ENCODE measurements around the gene SLC44A5.
"Not testable (repeated sequence)": the region's sequence is repeated elsewhere in the genome, so short reads cannot be mapped to it uniquely, and the experiment has no call there.

The SLC44A5 gene

DNA sequence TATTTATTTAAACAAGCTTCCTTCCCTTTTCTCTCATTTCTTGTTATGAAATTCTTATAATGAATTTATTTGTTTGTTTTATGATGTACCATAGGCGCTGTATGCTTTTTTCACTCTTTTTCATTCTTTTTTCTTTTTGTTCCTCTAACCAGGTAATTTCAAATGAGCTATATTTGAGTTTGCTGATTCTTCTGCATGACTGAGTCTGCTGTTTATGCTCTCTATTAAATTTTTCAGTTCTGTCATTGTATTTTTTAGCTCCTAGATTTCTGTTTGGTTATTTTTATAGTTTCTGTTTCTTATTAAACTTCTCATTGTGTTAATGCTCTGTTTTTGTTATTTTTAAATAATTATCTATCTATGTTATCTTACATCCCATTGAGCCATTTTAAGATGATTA, 244.3 kb downstream of the SLC44A5 start:
- no peak overlapping the region for H3K4me3 ChIP-seq (ENCODE audit: low read depth, low read length)
- TF ChIP-seq, protein P1, sequence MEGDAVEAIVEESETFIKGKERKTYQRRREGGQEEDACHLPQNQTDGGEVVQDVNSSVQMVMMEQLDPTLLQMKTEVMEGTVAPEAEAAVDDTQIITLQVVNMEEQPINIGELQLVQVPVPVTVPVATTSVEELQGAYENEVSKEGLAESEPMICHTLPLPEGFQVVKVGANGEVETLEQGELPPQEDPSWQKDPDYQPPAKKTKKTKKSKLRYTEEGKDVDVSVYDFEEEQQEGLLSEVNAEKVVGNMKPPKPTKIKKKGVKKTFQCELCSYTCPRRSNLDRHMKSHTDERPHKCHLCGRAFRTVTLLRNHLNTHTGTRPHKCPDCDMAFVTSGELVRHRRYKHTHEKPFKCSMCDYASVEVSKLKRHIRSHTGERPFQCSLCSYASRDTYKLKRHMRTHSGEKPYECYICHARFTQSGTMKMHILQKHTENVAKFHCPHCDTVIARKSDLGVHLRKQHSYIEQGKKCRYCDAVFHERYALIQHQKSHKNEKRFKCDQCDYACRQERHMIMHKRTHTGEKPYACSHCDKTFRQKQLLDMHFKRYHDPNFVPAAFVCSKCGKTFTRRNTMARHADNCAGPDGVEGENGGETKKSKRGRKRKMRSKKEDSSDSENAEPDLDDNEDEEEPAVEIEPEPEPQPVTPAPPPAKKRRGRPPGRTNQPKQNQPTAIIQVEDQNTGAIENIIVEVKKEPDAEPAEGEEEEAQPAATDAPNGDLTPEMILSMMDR (IDR thresholded peaks at IDR 0.05; ENCODE audit: borderline replicate concordance, insufficient read depth, low read depth, low read length) = no peak

DNA sequence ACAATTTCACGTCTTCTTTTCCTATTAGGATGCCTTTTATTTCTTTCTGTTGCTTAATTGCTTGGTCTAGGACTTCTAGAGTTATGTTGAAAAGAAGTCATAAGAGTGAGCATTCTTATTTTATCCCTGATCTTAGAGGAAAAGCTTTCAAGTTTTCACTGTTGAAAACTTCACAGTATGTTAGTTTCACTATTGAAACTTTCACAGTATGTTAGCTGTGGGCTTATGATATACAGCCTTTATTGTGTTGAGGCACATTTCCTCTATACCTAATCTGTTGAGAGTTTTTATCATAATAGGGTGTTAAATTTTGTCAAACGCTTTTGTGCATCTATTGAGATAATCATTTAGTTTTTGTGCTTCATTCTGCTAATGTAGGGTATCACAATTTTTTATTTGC, 249.7 kb downstream of the SLC44A5 start:
- TF ChIP-seq, protein P1 (IDR thresholded peaks at IDR 0.05; ENCODE audit: borderline replicate concordance, insufficient read depth, low read depth, low read length) = no peak
- H3K4me3 ChIP-seq (ENCODE audit: low read depth, low read length) = no peak overlapping the region

DNA sequence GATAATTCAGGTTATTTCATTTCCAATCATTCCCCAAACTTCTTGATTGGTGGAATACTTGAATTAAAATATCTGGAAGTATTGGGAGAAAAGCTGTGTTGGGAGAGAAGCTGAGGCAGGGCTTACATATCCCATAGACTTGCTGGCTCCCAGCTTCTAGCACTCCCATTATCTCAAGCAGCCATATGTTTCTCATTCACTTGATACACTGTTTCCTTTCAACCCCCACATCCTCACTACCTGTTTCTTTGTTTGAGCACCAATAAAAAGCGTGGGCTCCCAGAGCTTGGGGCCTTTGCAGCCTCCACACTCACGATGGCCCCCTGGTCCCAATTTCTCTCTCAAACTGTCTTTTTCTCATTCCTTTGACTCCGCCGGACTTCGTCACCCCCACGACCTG, 256.6 kb downstream of the SLC44A5 start:
- not testable (repeated sequence) for H3K4me3 ChIP-seq (ENCODE audit: low read depth, low read length)

DNA sequence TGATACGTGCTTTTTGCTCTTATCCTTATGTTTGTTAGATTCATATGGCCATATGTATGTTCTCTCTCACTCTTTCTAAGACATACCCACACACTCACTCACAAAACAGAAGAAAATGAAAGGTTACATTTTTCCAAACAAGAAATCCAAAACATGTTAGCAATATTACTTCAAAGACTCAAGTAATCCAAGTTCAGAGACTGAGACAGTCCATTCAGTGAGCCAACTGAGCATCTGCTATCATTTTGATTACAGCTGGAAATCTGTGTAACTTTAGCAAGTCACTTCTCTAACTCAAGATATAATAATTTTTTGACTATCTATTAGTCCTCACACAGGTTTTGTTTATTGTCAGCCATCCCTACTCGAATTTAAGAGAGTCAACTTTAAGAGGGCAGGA, 257.9 kb downstream of the SLC44A5 start:
- TF ChIP-seq, protein P1 (IDR thresholded peaks at IDR 0.05; ENCODE audit: borderline replicate concordance, insufficient read depth, low read depth, low read length) = no peak
- H3K4me3 ChIP-seq (ENCODE audit: low read depth, low read length) = no peak overlapping the region

DNA sequence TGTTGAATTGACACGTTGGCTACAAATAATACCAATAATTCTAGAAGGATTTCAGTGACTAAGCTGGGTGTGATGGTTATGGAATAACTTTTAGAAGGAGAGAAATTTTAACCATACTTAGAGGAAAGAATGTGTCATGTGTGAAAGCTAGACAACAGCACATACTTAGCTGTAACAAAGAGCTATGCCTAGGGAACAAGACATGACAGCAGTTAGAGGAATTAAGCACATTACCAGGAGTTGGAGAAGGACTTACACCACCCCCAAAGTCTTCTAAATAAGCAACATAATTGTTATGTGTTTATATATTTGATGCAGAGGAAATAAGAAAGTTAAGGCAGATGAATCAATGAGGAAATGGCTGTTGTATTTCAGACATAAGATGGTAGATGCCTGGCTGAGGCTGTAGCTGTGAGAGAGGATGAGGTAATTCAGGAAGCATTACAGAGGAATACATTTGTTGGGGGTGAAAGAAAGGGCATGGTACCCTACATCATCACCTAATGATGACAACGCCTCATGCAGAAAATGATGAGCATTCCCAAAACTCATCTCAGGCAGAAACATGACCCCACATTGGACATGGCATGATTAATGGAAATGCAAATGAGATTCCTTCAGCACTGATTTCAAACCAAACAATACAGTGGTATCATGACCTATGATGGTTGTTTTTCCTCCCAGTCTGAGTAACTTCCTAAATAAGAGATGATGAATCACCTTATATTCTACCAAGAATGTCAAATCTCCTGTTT, 265.2 kb downstream of the SLC44A5 start:
- no peak overlapping the region for H3K4me3 ChIP-seq (ENCODE audit: low read depth, low read length)
- TF ChIP-seq, protein P1 (IDR thresholded peaks at IDR 0.05; ENCODE audit: borderline replicate concordance, insufficient read depth, low read depth, low read length) = no peak

DNA sequence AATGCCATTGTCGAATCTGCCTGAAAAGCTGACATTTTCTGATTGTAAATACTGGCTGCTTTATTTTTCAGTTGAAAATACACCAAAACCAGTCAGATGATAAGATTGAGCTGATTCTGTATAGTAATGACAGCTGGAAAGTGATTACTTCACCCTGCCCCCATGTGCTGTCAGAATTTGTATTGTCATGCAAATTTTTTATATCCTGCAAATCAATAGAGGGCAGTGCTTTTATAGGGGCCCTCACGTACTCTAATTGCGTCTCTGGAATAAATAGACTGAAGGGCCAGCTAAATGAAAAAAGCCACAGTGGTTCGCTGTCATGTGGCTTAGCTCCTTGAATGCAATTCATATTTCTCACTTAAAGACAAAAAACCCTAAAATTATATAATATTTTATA, 268.1 kb downstream of the SLC44A5 start:
- TF ChIP-seq, protein P1 (IDR thresholded peaks at IDR 0.05; ENCODE audit: borderline replicate concordance, insufficient read depth, low read depth, low read length) = no peak
- no peak overlapping the region for H3K4me3 ChIP-seq (ENCODE audit: low read depth, low read length)

DNA sequence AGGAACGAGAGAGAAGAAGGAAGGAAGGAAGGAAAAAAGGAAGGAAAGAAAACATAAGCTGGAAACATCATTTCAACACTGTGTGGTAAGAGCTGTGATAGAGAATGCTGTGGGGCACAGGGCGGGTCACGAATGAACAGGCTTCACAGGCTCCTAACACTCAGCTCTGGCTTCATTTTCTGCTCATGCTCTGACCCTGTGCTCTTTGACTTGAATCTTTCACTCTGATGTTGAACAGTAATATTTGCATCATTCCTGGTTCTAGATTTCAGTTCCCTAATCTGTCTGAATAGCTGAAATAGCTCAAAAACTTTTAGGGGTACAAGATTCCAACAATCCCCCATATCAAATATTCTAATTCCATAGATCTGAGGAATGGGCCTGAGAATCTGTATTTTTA, 269.4 kb downstream of the SLC44A5 start:
- H3K4me3 ChIP-seq (ENCODE audit: low read depth, low read length) = no peak overlapping the region
- TF ChIP-seq, protein P1 (IDR thresholded peaks at IDR 0.05; ENCODE audit: borderline replicate concordance, insufficient read depth, low read depth, low read length) = no peak
